ENCODE data around the gene HIP1. TPM values are rescaled to one million over a fixed set of nuclear protein-coding genes. Genes with fewer than 3 reads are reported as not detected.
"Not testable (repeated sequence)": the region's sequence is repeated elsewhere in the genome, so short reads cannot be mapped to it uniquely, and the experiment has no call there.

The HIP1 gene
- polyA plus RNA-seq, 3 donors = 34.5 to 38.7 (median 37.6) TPM

DNA sequence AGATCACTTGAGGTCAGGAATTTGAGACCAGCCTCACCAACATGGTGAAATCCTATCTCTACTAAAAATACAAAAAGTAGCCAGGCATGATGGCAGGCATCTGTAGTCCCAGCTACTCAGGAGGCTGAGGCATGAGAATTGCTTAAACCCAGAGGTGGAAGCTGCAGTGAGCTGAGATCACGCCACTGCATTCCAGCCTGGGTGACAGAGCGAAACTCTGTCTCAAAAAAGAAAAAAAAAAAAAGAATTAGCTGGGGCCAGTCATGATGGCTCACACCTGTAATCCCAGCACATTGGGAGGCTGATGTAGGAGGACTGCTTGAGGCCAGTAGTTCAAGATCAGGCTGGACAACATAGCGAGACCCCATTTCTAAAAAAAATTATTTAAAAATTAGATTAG lies 21.0 kb downstream of the HIP1 start:
- DNase-seq (ENCODE audit: low read depth in 3 of 3, low spot score in 2 of 3) = not testable (repeated sequence)

DNA sequence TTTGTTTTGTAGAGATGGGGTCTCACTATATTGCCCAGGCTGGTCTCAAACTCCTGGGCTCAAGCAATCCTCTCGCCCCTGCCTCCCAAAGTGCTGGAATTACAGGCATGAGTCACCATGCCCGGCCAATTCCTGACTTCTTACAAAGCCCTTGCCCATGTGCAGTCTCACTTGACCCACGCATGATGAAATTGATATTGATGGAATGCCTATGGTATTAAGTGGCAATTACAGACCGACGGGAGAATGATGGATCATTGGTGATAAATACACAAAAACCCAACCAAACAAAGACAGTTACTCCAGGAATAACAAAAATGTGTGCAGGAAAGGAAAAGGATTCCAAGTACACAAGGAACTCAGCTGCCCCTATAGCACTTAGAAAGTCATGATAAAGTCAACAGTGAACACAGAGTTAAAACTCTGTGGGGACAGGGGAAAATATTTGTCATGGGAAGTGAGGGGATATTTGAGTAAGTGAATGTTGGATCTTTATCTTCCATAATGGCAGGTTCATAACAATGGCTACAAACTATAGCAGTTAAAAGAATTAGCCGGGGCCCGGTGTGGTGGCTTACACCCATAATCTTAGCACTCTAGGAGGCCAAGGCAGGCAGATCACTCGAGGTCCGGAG lies 21.6 kb downstream of the HIP1 start:
- no peak for DNase-seq (ENCODE audit: low read depth in 3 of 3, low spot score in 2 of 3)

DNA sequence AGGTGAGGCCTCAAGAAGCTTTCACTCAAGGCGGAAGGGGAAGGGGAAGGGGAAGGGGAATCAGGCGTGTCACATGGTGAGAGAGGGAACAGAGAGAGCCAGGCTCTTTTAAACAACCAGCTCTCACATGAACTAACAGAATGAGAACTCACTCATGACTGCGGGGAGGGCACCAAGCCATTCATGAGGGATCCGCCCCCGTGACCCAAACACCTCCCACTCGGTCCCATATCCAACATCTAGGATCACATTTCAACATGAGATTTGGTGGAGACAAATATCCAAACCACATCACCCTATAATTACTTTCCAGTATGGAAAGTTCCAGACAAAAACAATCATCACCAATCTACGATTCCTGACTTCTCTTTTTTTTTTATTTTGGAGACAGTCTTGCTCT lies 22.9 kb downstream of the HIP1 start:
- DNase-seq (ENCODE audit: low read depth in 3 of 3, low spot score in 2 of 3) = no peak

DNA sequence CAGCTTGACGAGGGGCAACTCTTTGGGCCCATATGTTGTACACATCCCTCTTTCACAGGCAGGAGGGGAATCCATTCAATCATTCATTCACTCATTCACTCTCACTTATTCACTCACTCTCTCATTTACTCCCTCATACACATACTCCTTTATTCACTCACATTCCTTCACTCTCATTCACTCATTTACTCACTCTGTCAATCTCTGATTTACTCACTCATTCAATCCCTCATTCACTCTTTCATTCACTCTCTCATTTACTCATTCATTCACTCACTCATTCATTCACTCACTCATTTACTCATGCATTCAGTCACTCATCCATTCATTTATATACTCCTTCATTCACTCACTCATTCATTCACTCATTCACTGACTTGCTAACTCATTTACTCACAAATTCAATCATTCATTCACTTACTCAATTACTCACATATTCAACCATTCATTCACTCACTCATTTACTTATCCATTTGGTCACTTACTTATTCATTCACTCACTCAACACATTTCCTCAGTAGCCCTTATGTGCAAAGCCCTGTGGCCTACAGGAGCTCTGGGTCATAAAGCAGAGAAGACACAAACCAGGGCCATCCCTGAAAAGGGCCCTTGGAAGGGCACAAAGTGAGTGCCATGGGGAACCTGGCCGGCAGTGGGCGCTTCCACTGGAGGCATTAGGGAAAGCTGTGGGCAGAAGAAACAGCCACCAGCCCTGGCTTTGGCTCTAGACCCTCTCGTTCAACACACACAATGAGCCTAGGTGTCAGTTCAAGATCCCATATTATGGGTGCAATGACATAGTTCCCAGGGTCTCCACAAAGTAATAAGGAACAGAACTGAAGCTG lies 26.0 kb downstream of the HIP1 start:
- DNase-seq (ENCODE audit: low read depth in 3 of 3, low spot score in 2 of 3) = no peak

DNA sequence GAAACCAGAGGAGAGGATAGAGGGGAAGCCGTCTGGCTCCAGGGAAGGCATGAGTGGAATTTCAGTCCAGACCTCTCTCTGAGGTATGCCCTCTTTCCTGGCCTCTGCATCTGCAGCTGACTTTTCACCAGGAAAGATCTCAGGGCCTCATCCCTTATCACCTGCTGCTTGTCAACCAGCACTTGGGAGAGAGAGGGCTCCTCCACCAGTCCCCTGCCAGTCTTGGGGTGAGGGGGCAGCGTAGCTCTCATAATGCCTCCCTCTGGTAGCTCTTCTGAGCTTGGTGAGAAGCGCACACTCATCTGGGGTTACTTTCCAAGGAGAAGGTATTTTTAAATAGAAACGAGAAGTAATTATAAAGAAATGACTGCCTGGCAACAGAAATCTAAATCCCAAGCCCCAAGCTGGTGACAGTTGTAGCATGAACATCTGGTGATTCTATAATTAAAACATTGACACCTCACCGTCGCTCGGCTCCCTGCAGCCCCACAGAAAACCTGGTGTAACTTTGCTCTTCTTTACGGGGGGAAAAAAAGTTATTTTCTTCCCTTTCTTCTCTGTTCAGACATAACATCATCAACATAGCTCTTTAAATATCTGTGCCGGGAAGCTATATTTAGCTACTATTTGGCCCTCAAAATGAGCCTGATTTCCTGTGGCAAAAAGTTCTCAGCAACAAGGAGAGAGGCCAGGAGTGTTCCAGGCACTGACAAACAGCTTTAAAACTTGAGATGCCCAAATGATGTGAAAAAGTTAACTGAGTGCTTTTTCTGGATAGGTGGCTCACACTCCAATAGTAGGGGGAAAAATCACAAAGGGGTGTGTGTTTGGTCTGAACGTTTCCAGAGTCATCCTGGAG lies 26.9 kb downstream of the HIP1 start:
- no peak for DNase-seq (ENCODE audit: low read depth in 3 of 3, low spot score in 2 of 3)

DNA sequence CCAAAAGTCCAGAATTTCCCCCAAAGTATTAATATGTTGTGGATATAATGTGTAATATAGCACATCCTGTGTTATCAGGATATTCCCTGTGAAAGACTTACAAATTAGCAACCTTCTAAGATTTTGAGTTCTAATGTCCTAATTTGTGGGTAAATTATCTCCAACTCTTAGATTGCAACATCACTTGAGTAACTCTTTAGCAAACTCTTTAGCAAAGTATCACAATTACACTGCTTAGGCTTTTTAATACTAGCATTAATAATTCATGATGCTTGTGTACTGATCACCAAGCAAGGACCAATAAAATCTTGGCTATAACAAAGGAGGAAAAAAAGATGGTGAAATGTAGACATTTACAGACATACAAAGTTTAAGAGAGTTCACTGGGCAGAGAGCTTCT lies 27.7 kb downstream of the HIP1 start:
- DNase-seq (ENCODE audit: low read depth in 3 of 3, low spot score in 2 of 3) = no peak

DNA sequence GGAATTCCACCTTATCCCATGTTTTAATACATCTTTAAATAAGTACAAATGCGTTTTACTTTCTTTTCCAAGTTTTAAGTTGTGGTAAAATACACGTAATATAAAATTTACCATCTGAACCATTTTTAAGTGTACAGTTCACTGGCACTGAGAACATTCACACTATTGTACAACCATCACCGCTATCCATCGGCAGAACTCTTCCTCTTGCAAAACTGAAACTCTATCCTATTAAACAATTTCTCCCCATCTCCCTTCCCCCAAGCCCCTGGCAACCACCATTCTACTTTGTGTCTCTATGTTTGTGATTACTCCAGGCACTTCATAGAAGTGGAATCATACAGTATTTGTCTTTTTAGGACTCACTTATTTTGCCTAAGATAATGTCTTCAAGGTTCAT lies 33.8 kb downstream of the HIP1 start:
- no peak for DNase-seq (ENCODE audit: low read depth in 3 of 3, low spot score in 2 of 3)

DNA sequence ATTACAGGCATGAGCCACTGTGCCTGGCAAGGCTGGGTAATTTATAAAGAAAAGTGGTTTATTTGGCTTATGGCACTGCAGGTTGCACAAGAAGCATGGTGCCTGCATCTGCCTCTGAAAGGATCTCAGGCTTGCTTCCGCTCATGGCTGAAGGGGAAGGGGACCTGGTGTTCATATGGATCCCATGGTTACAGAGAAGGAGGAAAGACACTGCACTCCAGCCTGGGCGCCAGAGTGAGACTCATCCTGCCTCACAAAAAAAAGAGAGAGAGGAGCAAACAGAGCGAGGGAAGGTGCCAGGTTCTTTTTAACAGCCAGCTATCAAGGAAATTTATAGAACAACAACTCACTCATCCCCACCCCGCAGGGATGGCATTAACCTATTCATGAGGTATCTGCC lies 36.2 kb downstream of the HIP1 start:
- DNase-seq (ENCODE audit: low read depth in 3 of 3, low spot score in 2 of 3) = no peak

DNA sequence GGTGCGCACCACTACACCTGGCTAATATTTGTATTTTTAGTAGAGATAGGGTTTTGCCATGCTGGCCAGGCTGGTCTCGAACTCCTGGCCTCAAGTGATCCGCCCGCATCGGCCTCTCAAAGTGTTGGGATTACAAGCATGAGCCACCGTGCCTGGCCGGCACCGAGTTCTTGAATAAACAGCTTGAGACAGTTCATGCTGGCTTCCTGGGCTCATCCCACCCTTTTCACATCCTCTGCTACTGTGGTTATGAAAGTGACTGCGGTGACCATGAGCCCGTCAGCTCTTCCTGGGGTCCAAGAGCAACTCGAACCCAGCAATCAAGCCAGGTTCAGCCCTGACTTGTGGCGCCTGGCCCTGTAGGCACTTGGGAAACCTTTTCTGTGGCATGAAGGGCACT lies 38.7 kb downstream of the HIP1 start:
- no peak for DNase-seq (ENCODE audit: low read depth in 3 of 3, low spot score in 2 of 3)

DNA sequence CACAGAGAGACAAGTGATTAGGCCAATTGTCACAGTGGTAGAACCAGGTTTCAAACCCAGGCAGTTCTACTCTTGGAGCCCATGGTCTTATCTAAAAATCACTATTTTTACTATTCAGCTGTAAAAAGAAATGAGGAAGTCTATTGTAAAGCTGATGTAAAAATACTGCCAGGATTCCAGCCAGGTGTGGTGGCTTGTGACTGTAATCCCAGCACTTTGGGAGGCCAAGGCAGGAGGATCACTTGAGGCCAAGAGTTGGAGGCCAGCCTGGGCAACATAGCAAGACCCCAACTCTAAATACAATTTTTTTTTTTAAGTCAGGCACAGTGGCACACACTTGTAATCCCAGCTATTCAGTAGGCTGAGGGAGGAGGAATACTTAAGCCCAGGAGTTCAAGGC lies 40.4 kb downstream of the HIP1 start:
- DNase-seq (ENCODE audit: low read depth in 3 of 3, low spot score in 2 of 3) = no peak

DNA sequence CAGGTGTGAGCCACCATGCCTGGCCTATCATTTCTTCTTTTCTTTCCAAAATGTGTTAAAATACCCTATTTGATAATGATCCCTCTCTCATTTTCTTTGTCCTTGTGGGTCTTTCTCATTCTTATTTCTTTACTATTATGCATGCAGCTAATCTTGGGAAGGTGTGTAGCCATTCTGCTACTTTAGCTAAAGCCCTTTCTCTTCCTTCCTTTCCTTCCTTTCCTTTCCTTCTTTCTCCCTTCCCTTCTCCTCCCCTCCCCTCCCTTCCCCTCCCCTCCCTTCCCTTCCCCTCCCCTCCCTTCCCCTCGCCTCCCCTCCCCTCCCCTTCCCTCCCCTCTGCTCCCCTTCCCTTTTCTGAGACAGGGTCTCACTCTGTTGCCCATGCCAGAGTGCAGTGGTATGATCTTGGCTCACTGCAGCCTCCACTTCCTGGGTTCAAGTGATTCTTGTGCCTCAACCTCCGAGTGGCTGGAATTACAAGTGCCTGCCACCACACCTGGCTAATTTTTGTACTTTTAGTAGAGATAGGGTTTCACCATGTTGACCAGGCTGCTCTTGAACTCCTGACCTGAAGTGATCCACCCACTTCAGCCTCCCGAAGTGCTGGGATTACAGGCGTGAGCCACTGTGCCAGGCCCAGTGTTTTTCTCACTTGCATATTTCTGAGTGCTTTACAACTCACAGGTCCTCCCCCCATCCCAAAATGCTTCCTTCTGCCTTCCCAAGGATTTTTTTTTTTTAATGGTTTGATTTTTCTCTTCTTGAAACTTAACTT lies 42.3 kb downstream of the HIP1 start:
- no peak for DNase-seq (ENCODE audit: low read depth in 3 of 3, low spot score in 2 of 3)

DNA sequence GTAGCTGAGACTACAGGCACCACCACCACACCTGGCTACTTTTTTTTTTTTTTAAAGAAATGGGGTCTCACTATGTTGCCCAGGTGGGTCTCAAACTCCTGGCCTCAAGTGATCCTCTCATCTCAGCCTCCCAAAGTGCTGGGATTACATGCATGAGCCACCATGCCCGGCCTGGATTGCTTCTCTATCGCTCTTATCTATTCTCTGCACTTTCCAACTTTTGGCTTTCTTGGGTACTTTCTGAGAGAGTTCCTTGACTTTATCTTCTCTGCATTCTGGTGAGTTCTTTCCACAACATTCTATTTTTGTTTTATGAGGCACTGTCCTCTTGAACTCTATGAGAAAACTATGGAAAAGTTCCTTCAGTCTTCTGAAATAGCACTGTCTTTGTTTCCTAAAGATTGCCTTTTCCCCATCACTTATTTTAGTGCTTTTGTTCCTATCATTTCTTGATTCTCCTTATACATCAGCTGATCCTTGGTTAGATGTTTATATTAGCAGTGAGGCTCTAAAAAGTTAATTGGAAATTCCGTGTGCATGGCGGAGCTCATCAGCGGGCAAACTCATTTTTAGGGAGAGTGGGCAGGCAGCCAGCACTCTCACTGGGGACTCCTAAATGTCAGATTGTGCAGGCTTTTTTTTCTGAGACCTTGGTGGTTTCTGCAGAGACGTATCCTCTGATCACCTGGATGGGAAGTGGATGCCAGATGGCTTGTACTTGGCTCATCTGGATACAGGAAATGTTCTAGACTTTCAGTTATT lies 43.9 kb downstream of the HIP1 start:
- DNase-seq (ENCODE audit: low read depth in 3 of 3, low spot score in 2 of 3) = no peak

DNA sequence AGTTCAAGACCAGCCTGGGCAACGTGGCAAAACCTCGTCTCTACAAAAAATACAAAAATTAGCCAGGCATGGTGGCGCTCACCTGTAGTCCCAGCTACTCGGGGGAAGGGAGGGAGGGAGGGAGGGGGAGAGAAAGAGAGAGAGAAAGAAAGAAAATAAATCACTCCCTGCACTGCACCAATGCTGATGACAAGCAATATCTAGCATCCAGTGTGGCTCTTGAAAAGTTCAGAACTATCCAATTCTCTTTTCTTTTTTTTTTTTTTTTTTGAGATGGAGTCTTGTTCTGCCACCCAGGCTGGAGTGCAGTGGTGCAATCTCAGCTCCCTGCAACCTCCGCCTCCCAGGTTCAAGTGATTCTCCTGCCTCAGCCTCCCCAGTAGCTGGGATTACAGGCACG lies 45.1 kb downstream of the HIP1 start:
- not testable (repeated sequence) for DNase-seq (ENCODE audit: low read depth in 3 of 3, low spot score in 2 of 3)

DNA sequence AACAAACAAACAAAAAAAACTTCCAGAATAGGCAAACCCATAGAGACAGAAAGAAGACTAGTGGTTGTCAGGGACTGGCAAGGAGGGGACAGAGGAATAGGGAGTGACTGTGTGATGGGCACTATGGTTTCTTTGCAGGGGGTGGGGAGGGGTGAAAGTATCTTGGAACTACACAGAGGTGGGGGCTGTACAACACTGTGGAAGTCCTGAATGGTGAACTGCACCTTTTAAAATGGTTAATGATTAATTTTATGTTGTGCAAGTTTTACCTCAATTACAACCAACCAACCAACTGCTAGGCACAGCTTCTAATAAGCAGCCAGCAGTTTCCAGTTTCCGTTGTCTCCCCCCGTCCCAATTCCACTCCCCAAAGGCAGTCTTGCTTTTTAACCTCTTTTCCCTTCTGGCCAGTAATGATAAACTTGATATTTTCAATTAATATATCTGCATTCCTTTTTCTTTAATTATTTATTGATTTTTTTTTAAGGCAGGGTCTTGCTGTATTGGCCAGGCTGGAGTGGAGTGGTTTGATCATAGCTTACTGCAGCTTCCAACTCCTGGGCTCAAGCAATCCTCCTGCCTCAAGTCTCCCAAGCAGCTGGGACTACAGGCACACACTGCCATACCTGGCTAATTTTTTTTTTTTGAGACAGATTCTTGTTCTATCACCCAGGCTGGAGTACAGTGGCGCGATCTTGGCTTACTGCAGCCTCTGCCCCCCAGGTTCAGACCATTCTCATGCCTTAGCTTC lies 46.8 kb downstream of the HIP1 start:
- no peak for DNase-seq (ENCODE audit: low read depth in 3 of 3, low spot score in 2 of 3)

DNA sequence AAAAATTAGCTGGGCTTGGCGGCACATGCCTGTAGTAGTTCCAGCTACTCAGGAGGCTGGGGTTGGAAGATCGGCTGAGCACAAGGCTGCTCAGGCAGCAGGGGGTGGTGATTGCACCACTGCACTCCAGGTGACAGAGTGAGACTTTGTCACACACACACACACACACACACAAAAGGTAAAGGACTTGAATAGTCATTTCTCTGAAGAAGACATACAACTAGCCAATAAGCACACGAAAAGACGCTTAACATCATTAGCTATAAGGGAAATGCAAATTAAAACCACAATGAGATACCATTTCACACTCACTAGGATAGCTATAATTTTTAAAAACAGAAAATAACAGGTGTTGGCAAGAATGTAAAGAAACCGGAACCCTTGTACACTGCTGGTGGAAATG lies 48.6 kb downstream of the HIP1 start:
- DNase-seq (ENCODE audit: low read depth in 3 of 3, low spot score in 2 of 3) = no peak

DNA sequence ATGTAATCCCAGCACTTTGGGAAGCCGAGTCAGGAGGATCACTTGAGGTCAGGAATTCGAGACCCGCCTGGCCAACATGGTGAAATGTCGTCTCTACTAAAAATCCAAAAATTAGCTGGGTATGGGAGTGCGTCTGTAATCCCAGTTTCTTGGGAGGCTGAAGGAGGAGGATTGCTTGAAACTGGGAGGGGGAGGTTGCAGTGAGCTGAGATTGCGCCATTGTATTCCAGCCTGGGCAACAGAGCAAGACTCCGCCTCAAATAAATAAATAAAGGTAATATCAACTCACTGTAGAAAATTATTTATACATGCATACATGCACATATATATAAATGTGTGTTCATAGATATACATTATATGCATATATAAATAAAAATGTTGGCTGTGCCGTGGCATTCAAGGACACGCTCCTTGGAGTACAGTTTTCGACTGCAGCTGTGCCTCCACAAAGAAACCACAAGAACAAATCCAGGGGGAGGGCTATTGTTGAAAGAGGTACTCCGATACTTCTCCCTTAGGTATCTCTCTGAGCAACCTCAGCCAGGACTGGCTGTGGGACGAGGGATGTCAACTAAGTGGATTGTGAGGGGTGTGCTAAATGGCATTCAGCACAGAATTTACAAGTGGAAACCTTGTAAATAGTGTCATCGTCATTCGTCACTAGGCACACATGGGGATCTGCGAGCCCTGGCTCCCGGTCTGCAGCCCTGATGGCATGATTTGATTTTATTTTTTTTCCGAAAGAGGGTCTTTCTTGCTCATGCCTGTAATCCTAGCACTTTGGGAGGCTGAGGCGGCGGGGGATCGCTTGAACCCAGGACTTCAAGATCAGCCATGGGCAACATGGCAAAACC lies 49.3 kb downstream of the HIP1 start:
- no peak for DNase-seq (ENCODE audit: low read depth in 3 of 3, low spot score in 2 of 3)

DNA sequence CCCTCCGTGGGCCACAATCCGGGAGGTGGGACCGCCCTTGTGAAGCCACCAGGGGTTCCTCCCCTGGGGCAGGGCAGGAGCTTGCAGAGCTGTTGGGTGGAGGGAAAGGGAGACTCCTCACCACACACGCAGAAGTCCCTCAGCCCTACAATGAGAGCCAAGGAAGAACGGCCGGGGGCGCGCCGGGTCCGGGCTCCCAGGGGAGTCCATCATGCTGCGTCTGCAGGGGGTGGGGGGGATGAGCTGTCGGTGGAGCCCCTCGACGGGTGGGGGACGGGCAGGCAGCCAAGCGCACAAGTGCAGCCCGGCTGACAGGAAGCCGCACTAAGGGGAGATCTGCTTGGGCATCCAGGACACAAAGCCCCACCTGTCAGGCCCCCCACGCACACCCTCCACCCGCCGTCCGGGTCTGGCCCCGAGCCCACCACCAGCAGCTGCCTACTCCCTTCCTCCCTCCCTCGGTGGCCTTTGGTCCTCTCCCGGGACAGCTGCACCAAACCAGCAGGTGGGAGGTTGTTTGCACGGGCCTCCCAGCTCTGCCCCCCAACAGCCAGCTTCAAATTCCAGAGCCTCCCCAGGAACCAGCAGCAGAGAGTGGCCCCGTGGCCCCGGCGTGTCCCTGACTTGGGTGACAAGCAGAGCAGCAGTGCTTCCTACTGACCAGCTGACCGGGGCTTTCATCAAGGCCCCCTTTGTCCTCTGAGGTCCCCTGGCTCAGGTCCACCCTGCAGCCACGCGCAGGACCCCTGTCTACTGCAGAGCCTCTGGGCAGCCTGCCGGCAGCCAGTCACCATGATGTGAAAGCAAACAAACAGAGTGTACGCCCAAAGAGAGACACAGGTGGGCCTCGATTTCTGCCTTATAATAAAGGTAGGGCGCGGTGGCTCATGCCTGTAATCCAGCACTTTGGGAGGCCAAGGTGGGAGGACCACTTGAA lies 50.3 kb downstream of the HIP1 start:
- no peak for DNase-seq (ENCODE audit: low read depth in 3 of 3, low spot score in 2 of 3)

Measured in right renal cortex interstitium (tissue), 3 donors.